ENCODE data around the gene HOXD9.

The HOXD9 gene

DNA sequence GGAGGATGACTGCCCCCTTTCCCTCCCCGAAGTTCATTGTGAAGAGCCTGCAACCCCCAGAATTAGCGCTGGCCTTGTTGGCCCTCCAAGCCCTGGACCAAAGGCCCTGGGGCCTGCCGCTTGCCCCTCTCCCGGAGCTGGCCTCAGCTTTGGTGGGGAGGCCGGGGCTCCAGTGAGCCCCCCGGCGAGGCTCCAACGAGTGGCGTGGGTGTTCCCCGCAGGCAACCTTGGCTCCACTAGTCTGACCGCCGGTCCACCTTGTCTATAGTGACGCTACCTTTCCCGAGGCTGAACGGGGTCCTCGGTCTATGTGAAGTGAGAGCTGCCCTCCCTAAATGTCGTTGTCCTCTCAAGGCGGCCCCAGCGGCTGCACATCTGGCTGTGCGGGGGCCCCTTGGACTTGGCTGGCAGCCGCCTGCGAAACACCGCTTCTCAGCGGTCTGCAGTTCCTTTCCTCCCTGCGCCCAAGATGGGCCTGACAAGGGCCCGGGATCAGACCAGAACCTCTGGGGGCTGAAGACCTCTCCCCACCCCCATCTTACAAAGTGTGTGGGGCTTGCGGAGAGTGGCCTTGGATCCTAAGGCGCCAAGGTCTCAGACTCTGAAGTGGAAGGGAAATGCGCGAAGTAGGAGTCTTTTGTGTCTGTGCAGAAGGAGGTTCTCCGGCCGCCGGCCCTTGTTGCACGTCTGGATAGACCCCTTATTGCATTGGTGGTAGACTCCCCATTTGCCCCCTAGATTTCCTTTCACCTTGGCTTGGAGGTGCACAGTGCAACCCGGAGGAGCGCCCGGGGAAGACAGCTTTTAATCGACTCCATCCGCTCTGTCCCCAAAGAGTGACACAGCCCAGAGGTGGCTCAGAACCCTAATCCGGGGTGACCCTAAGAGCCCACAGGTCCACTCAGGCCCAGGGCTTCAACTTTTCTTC, 9.9 kb upstream of the HOXD9 start:
- Histone ChIP-seq H4K12ac (ENCODE audit: low read depth, low read length) (no peak overlapping the region), H3K4me2 (ENCODE audit: low read length) (no peak overlapping the region), H3K79me2 (ENCODE audit: control insufficient read depth, insufficient read depth, low read length, poor library complexity) (no peaks in the 10 kb centered on the region), H3K79me1 (ENCODE audit: low read length) (no peaks in the 10 kb centered on the region), H2BK12ac (ENCODE audit: low read length) (no peak overlapping the region), H2AK5ac (ENCODE audit: low read length) (no peak overlapping the region), H3K4me3 (ENCODE audit: low read depth, low read length) (no peak overlapping the region), H3K4ac (ENCODE audit: low read depth, low read length) (no peak overlapping the region), H4K91ac (ENCODE audit: low read depth, low read length) (no peak overlapping the region), H3K36me3 (ENCODE audit: control insufficient read depth in 1 of 2, insufficient read depth in 2 of 2, low read length in 2 of 2) (no peaks in the 10 kb centered on the region), H3K27ac (ENCODE audit: low read depth, low read length) (no peak overlapping the region), H3K9ac (ENCODE audit: low read length) (no peak overlapping the region), H3K27me3 (ENCODE audit: insufficient read depth, low read length) (peaks cover 78% of the 10 kb centered on the region), H4K8ac (ENCODE audit: low read depth, low read length) (no peak overlapping the region), H3K14ac (ENCODE audit: low read length) (no peak overlapping the region), H3K18ac (ENCODE audit: low read length) (no peak overlapping the region), H3K9me3 (ENCODE audit: insufficient read depth, low read depth, low read length) (peaks cover 24% of the 10 kb centered on the region), H3K23ac (ENCODE audit: low read length) (no peak overlapping the region), H2AFZ (ENCODE audit: insufficient read depth, low read length, poor library complexity) (no peak overlapping the region), H3K4me1 (ENCODE audit: control insufficient read depth in 1 of 2, insufficient read depth in 2 of 2, low read length in 2 of 2) (no peaks in the 10 kb centered on the region), H2BK5ac (ENCODE audit: low read depth, low read length, poor library complexity) (no peak overlapping the region), H2BK120ac (ENCODE audit: insufficient read depth, low read length, poor library complexity) (no peak overlapping the region)
- no CpG with 5 or more reads among the region's 40 CpGs for WGBS (ENCODE audit: extremely low coverage, insufficient coverage, insufficient read length)
- no peak for DNase-seq

- Histone ChIP-seq H3K79me2 (ENCODE audit: control insufficient read depth, insufficient read depth, low read length, poor library complexity) (no peaks in the 10 kb centered on the region), H2AK5ac (ENCODE audit: low read length) (no peak overlapping the region), H3K23ac (ENCODE audit: low read length) (no peak overlapping the region), H3K18ac (ENCODE audit: low read length) (no peak overlapping the region), H3K27ac (ENCODE audit: low read depth, low read length) (no peak overlapping the region), H3K27me3 (ENCODE audit: insufficient read depth, low read length) (peaks cover 76% of the 10 kb centered on the region), H2AFZ (ENCODE audit: insufficient read depth, low read length, poor library complexity) (no peak overlapping the region), H3K4me2 (ENCODE audit: low read length) (no peak overlapping the region), H2BK12ac (ENCODE audit: low read length) (no peak overlapping the region), H4K8ac (ENCODE audit: low read depth, low read length) (no peak overlapping the region), H3K4me1 (ENCODE audit: control insufficient read depth in 1 of 2, insufficient read depth in 2 of 2, low read length in 2 of 2) (no peaks in the 10 kb centered on the region), H3K9ac (ENCODE audit: low read length) (no peak overlapping the region), H3K4me3 (ENCODE audit: low read depth, low read length) (no peak overlapping the region), H4K91ac (ENCODE audit: low read depth, low read length) (no peak overlapping the region), H3K79me1 (ENCODE audit: low read length) (no peaks in the 10 kb centered on the region), H3K36me3 (ENCODE audit: control insufficient read depth in 1 of 2, insufficient read depth in 2 of 2, low read length in 2 of 2) (no peaks in the 10 kb centered on the region), H3K14ac (ENCODE audit: low read length) (no peak overlapping the region), H4K12ac (ENCODE audit: low read depth, low read length) (no peak overlapping the region), H2BK120ac (ENCODE audit: insufficient read depth, low read length, poor library complexity) (no peak overlapping the region), H3K4ac (ENCODE audit: low read depth, low read length) (no peak overlapping the region), H2BK5ac (ENCODE audit: low read depth, low read length, poor library complexity) (no peak overlapping the region), H3K9me3 (ENCODE audit: insufficient read depth, low read depth, low read length) (peaks cover 24% of the 10 kb centered on the region)
- no CpG with 5 or more reads among the region's 26 CpGs for WGBS (ENCODE audit: extremely low coverage, insufficient coverage, insufficient read length)
- DNase-seq = no peak
These were observed 8.2 kb upstream of the HOXD9 start for GRCh38 chr2:176114120-176114929.

- Histone ChIP-seq H3K27me3 (ENCODE audit: insufficient read depth, low read length) (peaks cover 74% of the 10 kb centered on the region), H2BK12ac (ENCODE audit: low read length) (no peak overlapping the region), H3K4me3 (ENCODE audit: low read depth, low read length) (no peak overlapping the region), H3K79me1 (ENCODE audit: low read length) (no peaks in the 10 kb centered on the region), H3K18ac (ENCODE audit: low read length) (no peak overlapping the region), H2AK5ac (ENCODE audit: low read length) (no peak overlapping the region), H3K9me3 (ENCODE audit: insufficient read depth, low read depth, low read length) (peaks cover 24% of the 10 kb centered on the region), H3K9ac (ENCODE audit: low read length) (no peak overlapping the region), H3K23ac (ENCODE audit: low read length) (no peak overlapping the region), H3K14ac (ENCODE audit: low read length) (no peak overlapping the region), H4K8ac (ENCODE audit: low read depth, low read length) (no peak overlapping the region), H3K4me1 (ENCODE audit: control insufficient read depth in 1 of 2, insufficient read depth in 2 of 2, low read length in 2 of 2) (no peaks in the 10 kb centered on the region), H3K27ac (ENCODE audit: low read depth, low read length) (no peak overlapping the region), H4K12ac (ENCODE audit: low read depth, low read length) (no peak overlapping the region), H3K79me2 (ENCODE audit: control insufficient read depth, insufficient read depth, low read length, poor library complexity) (no peaks in the 10 kb centered on the region), H2BK5ac (ENCODE audit: low read depth, low read length, poor library complexity) (no peak overlapping the region), H3K4ac (ENCODE audit: low read depth, low read length) (no peak overlapping the region), H2AFZ (ENCODE audit: insufficient read depth, low read length, poor library complexity) (no peak overlapping the region), H3K36me3 (ENCODE audit: control insufficient read depth in 1 of 2, insufficient read depth in 2 of 2, low read length in 2 of 2) (no peaks in the 10 kb centered on the region), H3K4me2 (ENCODE audit: low read length) (no peak overlapping the region), H2BK120ac (ENCODE audit: insufficient read depth, low read length, poor library complexity) (no peak overlapping the region), H4K91ac (ENCODE audit: low read depth, low read length) (no peak overlapping the region)
- no CpG with 5 or more reads among the region's 16 CpGs for WGBS (ENCODE audit: extremely low coverage, insufficient coverage, insufficient read length)
- no peak for DNase-seq
These were observed 7.4 kb upstream of the HOXD9 start for GRCh38 chr2:176114930-176115625.

Data from trophoblast cell (in vitro differentiated cells and primary cell).